Activated naive CD4-positive, alpha-beta T cell treated with anti-CD3 and anti-CD28 coated beads, Interleukin-2, amount 10 ng/mL, durations not matched to agents 7 days and 5 days (primary cell): Measurements from ENCODE around the gene AGTRAP.

Source experiments
- CTCF ChIA-PET: fragments of 350-600 bp; sonication (Branson Sonifier 250); formaldehyde crosslinking; loops from one replicate; lab custom pipeline; 2021; ENCODE audit warnings: antibody characterized with exemption; lab: Charles Lee
- DNase-seq: peaks from one replicate; pipeline ENCODE4 v3.0.0-alpha.2; 2020
- H3K27ac Mint-ChIP-seq: one replicate; pipeline ENCODE4 v1.8.0; 2021; ENCODE audit warnings: mild to moderate bottlenecking, moderate library complexity, mixed read lengths
- H3K27me3 Mint-ChIP-seq: one replicate; pipeline ENCODE4 v1.8.0; 2021; ENCODE audit warnings: mild to moderate bottlenecking, mixed read lengths
- H3K36me3 Mint-ChIP-seq: one replicate; pipeline ENCODE4 v1.8.0; 2021; ENCODE audit warnings: mixed read lengths
- H3K4me1 Mint-ChIP-seq: one replicate; pipeline ENCODE4 v1.8.0; 2021; ENCODE audit warnings: mixed read lengths
- H3K4me3 Mint-ChIP-seq: one replicate; pipeline ENCODE4 v1.8.0; 2021; ENCODE audit warnings: mild to moderate bottlenecking, moderate library complexity, mixed read lengths
- H3K9me3 Mint-ChIP-seq: one replicate; pipeline ENCODE4 v1.8.0; 2021; ENCODE audit warnings: mixed read lengths

Gene AGTRAP

GRCh38 chr1:11731691-11732283 is 4.1 kb upstream of the AGTRAP start:
- Mint-ChIP-seq H3K4me1 (peaks cover 64% of the 10 kb centered on the region), H3K9me3 (no peaks in the 10 kb centered on the region), H3K4me3 (peak overlapping the region; percentile 77), H3K36me3 (no peaks in the 10 kb centered on the region), H3K27ac (peak overlapping the region; percentile 93), H3K27me3 (peaks cover 4% of the 10 kb centered on the region)
- DNase-seq: peak; percentile 63
- CTCF ChIA-PET: interaction anchor here (1.5 to 2.0 kb wide), 3 partner anchors 8 to 82 kb away, joined by 4 to 12 read pairs (median 6); no protein-coding TSS in a partner anchor

DNA sequence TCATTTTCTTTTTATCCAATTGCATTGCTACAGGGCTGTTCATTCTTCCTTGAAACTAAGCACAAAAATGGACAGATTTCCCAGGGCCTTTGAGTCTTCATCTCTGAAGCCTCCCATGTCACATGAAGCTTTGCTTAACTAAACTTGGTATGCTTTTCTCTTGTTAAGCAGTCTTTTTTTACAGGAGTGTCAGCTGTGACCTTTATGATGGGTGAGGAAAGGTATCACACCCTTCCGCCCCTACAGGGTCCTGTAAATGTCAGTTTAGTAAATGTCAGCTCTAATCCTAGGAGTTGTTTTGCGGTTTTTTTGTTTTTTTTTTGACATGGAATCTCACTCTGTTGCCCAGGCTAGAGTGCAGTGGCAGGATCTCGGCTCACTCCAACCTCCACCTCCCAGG is 2.6 kb upstream of the AGTRAP start:
- Mint-ChIP-seq H3K4me1 (peaks cover 78% of the 10 kb centered on the region), H3K9me3 (no peaks in the 10 kb centered on the region), H3K36me3 (peaks cover 6% of the 10 kb centered on the region), H3K4me3 (no peak overlapping the region), H3K27me3 (peaks cover 14% of the 10 kb centered on the region), H3K27ac (peak overlapping the region; percentile 5)
- CTCF ChIA-PET: no interaction called here
- DNase-seq: no peak

GRCh38 chr1:11735531-11735853 is 444 bp upstream of the AGTRAP start:
- Mint-ChIP-seq H3K4me3 (peak overlapping the region; percentile 95), H3K27ac (peak overlapping the region; percentile 88), H3K4me1 (peaks cover 78% of the 10 kb centered on the region), H3K27me3 (peaks cover 25% of the 10 kb centered on the region), H3K9me3 (no peaks in the 10 kb centered on the region), H3K36me3 (peaks cover 8% of the 10 kb centered on the region)
- DNase-seq: no peak
- CTCF ChIA-PET: interaction anchor here (0.6 to 1.8 kb wide), 4 partner anchors 16 to 85 kb away, joined by 3 to 6 read pairs (median 4); partner anchors contain the start of gene FBXO6

- peaks cover 11% of the 10 kb centered on the region for H3K36me3 Mint-ChIP-seq
Measured at GRCh38 chr1:11736746-11737639, 1.1 kb downstream of the AGTRAP start.

GRCh38 chr1:11738096-11738495 is 2.2 kb downstream of the AGTRAP start:
- Mint-ChIP-seq H3K4me3 (peak overlapping the region; percentile 16), H3K9me3 (no peaks in the 10 kb centered on the region), H3K36me3 (peaks cover 19% of the 10 kb centered on the region), H3K4me1 (peaks cover 78% of the 10 kb centered on the region), H3K27ac (no peak overlapping the region), H3K27me3 (peaks cover 40% of the 10 kb centered on the region)
- DNase-seq: no peak
- CTCF ChIA-PET: interaction anchor here (1.1 to 2.8 kb wide), 3 partner anchors 11 to 88 kb away, joined by 4 to 12 read pairs (median 5); no protein-coding TSS in a partner anchor

More at GRCh38 chr1:11736746-11737639, 1.1 kb downstream of the AGTRAP start:
- DNase-seq: peak; percentile 52
- Mint-ChIP-seq H3K4me1 (peaks cover 78% of the 10 kb centered on the region), H3K4me3 (peak overlapping the region; percentile 95), H3K27ac (no peak overlapping the region), H3K27me3 (peaks cover 29% of the 10 kb centered on the region), H3K9me3 (no peaks in the 10 kb centered on the region)
- CTCF ChIA-PET: interaction anchor here (0.9 to 2.8 kb wide), 6 partner anchors 10 to 87 kb away, joined by 3 to 12 read pairs (median 4); partner anchors contain the start of gene FBXO6

- Mint-ChIP-seq H3K27me3 (peaks cover 40% of the 10 kb centered on the region), H3K4me3 (no peak overlapping the region), H3K27ac (no peak overlapping the region), H3K36me3 (peaks cover 19% of the 10 kb centered on the region), H3K9me3 (no peaks in the 10 kb centered on the region), H3K4me1 (peaks cover 77% of the 10 kb centered on the region)
- DNase-seq: no peak
- CTCF ChIA-PET: interaction anchor here (1.2 kb wide), 1 partner anchor 8 kb away, joined by 4 read pairs; no protein-coding TSS in a partner anchor
Measured at GRCh38 chr1:11738783-11739182, 2.8 kb downstream of the AGTRAP start.

DNA sequence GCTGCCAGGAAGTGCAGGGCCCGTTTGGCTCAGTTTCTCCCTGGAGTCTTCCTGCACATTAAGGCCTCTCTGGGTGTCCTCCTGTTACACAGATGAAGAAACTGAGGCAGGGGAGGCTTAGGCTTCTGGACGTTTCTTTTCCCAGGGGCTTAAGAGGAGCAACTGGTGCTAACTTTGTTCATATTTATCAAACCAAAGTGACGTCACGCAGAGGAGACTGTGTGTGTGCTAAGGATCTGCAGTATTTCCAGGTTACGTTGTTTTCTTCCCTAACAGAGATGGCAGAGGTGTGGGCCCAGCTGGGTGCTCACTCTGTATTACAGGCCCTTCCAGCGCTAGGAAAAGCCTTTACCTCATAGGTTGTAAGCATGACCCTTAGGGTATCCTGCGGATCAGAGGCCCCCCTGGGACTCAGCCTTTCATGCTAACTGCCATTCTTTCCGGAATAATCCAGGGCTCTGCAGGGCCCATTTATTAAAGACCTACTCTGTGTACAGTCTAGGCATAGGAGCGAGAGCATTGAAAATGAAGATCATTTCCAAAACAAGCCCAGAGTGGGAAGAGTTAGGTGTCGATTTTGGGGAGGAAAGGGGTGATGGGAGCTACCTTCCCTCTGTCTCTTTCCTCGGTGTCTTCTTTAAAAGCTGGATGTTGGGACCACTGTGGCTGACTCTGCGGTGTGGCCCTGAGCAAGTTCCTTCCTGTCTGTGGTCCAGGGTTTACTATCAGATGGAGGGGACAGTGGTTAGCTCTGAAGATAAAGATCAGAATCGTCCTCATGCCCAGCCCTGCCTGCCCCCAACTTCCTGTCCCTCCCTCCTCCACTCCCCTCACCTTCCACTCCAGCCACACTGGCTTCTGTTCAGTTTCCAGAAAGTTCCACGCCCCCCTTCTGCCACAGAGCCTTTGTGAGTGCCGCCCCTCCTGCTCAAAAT is 4.6 kb downstream of the AGTRAP start:
- peak; percentile 60 for DNase-seq
- Mint-ChIP-seq H3K9me3 (no peaks in the 10 kb centered on the region), H3K4me1 (peaks cover 74% of the 10 kb centered on the region), H3K4me3 (peak overlapping the region; percentile 49), H3K27ac (no peak overlapping the region), H3K36me3 (peaks cover 23% of the 10 kb centered on the region), H3K27me3 (peaks cover 45% of the 10 kb centered on the region)
- CTCF ChIA-PET: interaction anchor here (0.8 to 1.8 kb wide), 3 partner anchors 10 to 76 kb away, joined by 3 to 6 read pairs (median 4); partner anchors contain the start of gene FBXO6

- no peaks in the 10 kb centered on the region for H3K9me3 Mint-ChIP-seq
- H3K4me3 Mint-ChIP-seq: peak overlapping the region; percentile 49
- peaks cover 72% of the 10 kb centered on the region for H3K4me1 Mint-ChIP-seq
- no peak overlapping the region for H3K27ac Mint-ChIP-seq
- no peak for DNase-seq
- H3K27me3 Mint-ChIP-seq: peaks cover 41% of the 10 kb centered on the region
- CTCF ChIA-PET: interaction anchor here (0.7 to 1.8 kb wide), 2 partner anchors 13 to 22 kb away, joined by 3 to 6 read pairs; no protein-coding TSS in a partner anchor
- H3K36me3 Mint-ChIP-seq: peaks cover 26% of the 10 kb centered on the region
Measured at GRCh38 chr1:11741482-11741881, 5.5 kb downstream of the AGTRAP start.

- H3K36me3 Mint-ChIP-seq: peaks cover 29% of the 10 kb centered on the region
- CTCF ChIA-PET: interaction anchor here (0.7 kb wide), 1 partner anchor 13 kb away, joined by 3 read pairs; no protein-coding TSS in a partner anchor
- H3K4me1 Mint-ChIP-seq: peaks cover 72% of the 10 kb centered on the region
- no peak for DNase-seq
- peak overlapping the region; percentile 21 for H3K4me3 Mint-ChIP-seq
- H3K27me3 Mint-ChIP-seq: peaks cover 41% of the 10 kb centered on the region
- no peaks in the 10 kb centered on the region for H3K9me3 Mint-ChIP-seq
- H3K27ac Mint-ChIP-seq: no peak overlapping the region
Measured at GRCh38 chr1:11741919-11742558, 6.1 kb downstream of the AGTRAP start.

GRCh38 chr1:11744287-11744686 is 8.4 kb downstream of the AGTRAP start:
- Mint-ChIP-seq H3K4me1 (peaks cover 61% of the 10 kb centered on the region), H3K27me3 (peaks cover 25% of the 10 kb centered on the region), H3K9me3 (no peaks in the 10 kb centered on the region), H3K27ac (no peak overlapping the region), H3K4me3 (no peak overlapping the region), H3K36me3 (peaks cover 26% of the 10 kb centered on the region)
- DNase-seq: no peak
- CTCF ChIA-PET: no interaction called here

DNA sequence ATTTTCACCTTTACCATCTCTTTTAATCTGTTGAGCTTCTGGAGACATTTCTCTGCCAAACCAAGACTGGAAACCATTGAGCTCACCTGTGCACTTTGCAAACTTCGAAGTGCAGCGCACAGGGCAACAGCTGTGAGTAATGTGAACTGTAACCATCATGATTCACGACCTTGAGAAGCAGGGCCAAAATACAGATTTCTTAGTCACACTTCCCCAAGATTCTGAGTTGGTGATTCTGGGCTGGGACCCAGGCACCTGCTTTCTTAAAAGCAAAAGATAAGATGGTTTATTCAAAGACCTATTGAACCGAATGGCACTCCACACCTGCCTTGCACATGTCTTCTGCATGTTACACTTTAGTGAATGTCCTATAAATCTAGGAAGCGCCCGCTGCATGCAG is 10.2 kb downstream of the AGTRAP start:
- no peak overlapping the region for H3K4me3 Mint-ChIP-seq
- H3K4me1 Mint-ChIP-seq: peaks cover 45% of the 10 kb centered on the region
- peaks cover 23% of the 10 kb centered on the region for H3K36me3 Mint-ChIP-seq
- DNase-seq: no peak
- no peaks in the 10 kb centered on the region for H3K9me3 Mint-ChIP-seq
- H3K27ac Mint-ChIP-seq: no peak overlapping the region
- CTCF ChIA-PET: interaction anchor here (0.6 kb wide), 1 partner anchor 27 kb away, joined by 3 read pairs; no protein-coding TSS in a partner anchor
- H3K27me3 Mint-ChIP-seq: peaks cover 20% of the 10 kb centered on the region

- Mint-ChIP-seq H3K4me3 (no peak overlapping the region), H3K36me3 (peaks cover 23% of the 10 kb centered on the region), H3K9me3 (no peaks in the 10 kb centered on the region), H3K27me3 (peaks cover 16% of the 10 kb centered on the region), H3K4me1 (peaks cover 37% of the 10 kb centered on the region), H3K27ac (no peak overlapping the region)
- DNase-seq: no peak
- CTCF ChIA-PET: no interaction called here
Measured at GRCh38 chr1:11746795-11747487, 11.0 kb downstream of the AGTRAP start.
